ENCODE results near the gene ERCC8.
"Not testable (repeated sequence)": the region's sequence is repeated elsewhere in the genome, so short reads cannot be mapped to it uniquely, and the experiment has no call there.

The ERCC8 gene, protein sequence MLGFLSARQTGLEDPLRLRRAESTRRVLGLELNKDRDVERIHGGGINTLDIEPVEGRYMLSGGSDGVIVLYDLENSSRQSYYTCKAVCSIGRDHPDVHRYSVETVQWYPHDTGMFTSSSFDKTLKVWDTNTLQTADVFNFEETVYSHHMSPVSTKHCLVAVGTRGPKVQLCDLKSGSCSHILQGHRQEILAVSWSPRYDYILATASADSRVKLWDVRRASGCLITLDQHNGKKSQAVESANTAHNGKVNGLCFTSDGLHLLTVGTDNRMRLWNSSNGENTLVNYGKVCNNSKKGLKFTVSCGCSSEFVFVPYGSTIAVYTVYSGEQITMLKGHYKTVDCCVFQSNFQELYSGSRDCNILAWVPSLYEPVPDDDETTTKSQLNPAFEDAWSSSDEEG

DNA sequence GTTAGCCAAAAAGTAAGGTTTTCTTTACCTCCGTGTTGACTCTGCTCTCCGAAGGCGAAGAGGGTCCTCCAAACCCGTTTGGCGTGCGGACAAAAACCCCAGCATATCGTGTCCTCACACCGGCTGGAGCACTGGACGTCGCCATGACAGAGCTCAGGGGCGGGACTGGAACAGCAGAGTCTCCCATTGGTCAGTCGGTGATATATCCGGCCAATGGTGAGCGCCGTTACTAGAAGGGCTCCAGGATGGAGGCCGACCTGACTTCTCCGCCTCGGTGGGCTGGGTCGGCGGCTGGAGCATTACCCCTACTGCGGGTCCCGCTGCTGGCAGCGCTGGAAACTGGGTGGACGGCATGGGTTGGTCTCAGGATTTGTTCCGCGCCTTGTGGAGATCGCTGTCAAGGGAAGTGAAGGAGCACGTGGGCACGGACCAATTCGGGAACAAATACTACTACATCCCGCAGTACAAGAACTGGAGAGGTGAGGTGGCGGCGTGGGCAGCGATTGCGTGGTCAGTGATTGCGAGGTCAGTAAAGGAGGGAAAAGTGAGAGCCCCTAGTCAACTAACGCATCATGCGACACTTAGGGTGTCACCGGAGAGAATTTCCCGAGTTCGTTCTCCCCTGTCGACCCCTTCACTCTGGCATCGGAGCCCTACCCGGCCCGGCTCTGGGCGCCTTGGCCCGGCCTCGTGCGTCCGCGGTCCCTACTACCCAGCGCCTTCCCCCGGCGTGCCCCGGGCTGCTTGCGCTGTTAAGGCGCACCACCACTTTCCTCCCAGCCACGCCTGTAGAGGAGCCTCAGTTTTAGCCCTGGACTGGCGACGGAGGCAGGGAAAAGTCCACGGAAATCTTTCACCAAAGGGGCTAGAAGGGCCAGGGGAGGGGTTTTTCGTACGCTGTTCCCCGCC, at the start of gene ERCC8, which contains the start of gene NDUFAF2:
ERCC8 (minus strand) TSS at position 167 of the 909 bp plus-strand sequence; CDS start at position 105, 62 bp downstream.
NDUFAF2 (plus strand) TSS at position 302 of the 909 bp plus-strand sequence; CDS start at position 353, 51 bp downstream.
- Histone ChIP-seq H3K27ac (no peak within 1 kb of the TSS), H3K4me3 (peak within 1 kb of the TSS; percentile 91), H3K9ac (ENCODE audit: insufficient read length) (peak within 1 kb of the TSS; percentile 72), H3K36me3 (ENCODE audit: insufficient read depth, low read length) (peaks cover 16% of the 10 kb centered on the region), H3K9me3 (ENCODE audit: low read depth, low read length) (peaks cover 5% of the 10 kb centered on the region; the same call in 1 of the 2 replicates)
- TF ChIP-seq EZH2 (IDR thresholded peaks at IDR 0.05) (no peak), POLR2AphosphoS5 (IDR thresholded peaks at IDR 0.05; ENCODE audit: borderline replicate concordance, low read depth, low read length) (peak; percentile 79)
- DNase-seq (ENCODE audit: low read depth, low spot score) = no peak

DNA sequence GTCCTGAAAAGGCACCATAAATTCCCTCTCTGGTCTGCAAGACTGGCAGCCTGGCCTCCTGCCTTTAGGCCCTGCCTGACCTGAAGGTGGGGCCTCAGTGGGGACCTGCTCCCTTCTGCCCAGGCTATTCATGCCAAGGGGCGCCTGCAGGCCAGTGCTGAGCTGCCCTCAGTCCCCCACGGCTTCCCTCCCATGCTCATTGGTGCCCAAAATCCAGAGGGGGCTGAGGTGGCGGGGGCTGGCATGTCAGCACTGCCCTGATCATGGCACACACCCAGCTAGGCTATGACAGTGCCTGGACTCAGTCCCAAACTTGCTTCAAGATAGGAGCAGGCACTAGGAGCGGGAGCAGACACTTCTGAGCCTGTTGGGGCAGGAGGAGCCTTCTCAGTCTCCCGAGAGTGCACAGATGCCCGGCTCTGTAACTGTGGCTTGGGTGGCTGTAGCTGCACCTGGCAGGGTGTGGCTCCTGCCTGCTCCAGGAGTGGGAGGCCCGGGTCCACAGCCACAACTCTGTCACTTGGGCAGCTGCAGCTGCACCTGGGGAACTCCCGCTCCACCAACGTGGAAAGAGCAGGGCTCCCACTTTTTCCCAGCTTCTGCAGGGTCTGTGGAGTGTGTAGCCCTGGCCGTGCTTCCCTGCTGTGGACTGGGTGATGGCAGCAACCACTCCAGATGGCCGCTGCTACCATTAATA, 49.2 kb upstream of the ERCC8 start:
- peaks cover 7% of the 10 kb centered on the region; the same call in 1 of the 2 replicates for H3K9me3 ChIP-seq (ENCODE audit: low read depth, low read length)
- DNase-seq (ENCODE audit: low read depth, low spot score) = no peak
- no peak overlapping the region for H3K9ac ChIP-seq (ENCODE audit: insufficient read length)
- TF ChIP-seq EZH2 (IDR thresholded peaks at IDR 0.05) = no peak
- no peak for TF ChIP-seq POLR2AphosphoS5 (IDR thresholded peaks at IDR 0.05; ENCODE audit: borderline replicate concordance, low read depth, low read length)
- no peak for TF ChIP-seq FOXP2 (optimal IDR thresholded peaks at IDR 0.05; ENCODE audit: control extremely low read depth, extremely low read length, insufficient read depth)
- no peak overlapping the region for H3K27ac ChIP-seq
- H3K4me3 ChIP-seq = no peak overlapping the region
- H3K36me3 ChIP-seq (ENCODE audit: insufficient read depth, low read length) = no peaks in the 10 kb centered on the region; the same call in 1 of the 2 replicates

DNA sequence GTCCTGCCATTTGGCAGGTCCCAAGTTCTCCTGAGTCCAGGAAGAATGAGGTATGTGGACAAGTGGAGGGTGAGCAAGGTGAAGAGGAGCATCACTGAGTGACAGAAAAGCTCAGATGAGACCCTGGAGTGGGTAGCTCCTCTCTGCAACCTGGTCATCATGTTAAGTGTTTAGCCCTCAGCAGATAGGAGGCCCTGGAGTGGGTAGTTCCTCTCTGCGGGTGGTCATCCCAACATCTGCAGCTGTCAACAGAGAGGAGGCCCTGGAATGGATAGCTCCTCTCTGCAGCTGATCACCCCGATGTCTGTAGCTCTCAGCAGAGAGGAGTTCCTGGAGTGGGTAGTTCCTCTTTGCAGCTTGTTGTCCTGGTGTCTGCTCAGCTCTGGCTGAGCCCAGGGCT, 48.6 kb upstream of the ERCC8 start:
- DNase-seq (ENCODE audit: low read depth, low spot score) = no peak
- TF ChIP-seq FOXP2 (optimal IDR thresholded peaks at IDR 0.05; ENCODE audit: control extremely low read depth, extremely low read length, insufficient read depth) (no peak), EZH2 (IDR thresholded peaks at IDR 0.05) (no peak), POLR2AphosphoS5 (IDR thresholded peaks at IDR 0.05; ENCODE audit: borderline replicate concordance, low read depth, low read length) (no peak)
- H3K9me3 ChIP-seq (ENCODE audit: low read depth, low read length) = peaks cover 7% of the 10 kb centered on the region; the same call in 1 of the 2 replicates
- H3K4me3 ChIP-seq = no peak overlapping the region
- H3K36me3 ChIP-seq (ENCODE audit: insufficient read depth, low read length) = no peaks in the 10 kb centered on the region; the same call in 1 of the 2 replicates
- no peak overlapping the region for H3K9ac ChIP-seq (ENCODE audit: insufficient read length)
- no peak overlapping the region for H3K27ac ChIP-seq

DNA sequence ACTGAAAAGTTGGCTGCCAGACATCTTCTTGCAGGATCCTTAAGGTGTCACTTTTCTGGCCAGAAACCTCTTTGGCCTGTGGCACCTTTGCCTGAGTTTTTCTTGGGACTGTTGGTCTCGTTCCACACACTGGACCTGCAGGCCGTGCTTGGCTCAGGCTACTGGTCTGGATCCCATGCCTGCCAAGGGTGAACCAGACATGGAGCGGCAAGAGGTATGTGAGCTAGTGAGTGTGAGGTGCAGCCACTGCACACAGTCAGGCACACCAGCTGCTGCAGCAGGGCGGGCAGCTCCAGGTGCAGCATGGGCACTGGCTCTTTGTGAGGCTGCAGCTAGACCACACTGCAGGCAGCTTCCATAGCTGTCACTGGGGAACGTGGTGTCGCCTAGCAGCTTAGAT, 48.0 kb upstream of the ERCC8 start:
- TF ChIP-seq EZH2 (IDR thresholded peaks at IDR 0.05) (no peak), FOXP2 (optimal IDR thresholded peaks at IDR 0.05; ENCODE audit: control extremely low read depth, extremely low read length, insufficient read depth) (no peak), POLR2AphosphoS5 (IDR thresholded peaks at IDR 0.05; ENCODE audit: borderline replicate concordance, low read depth, low read length) (no peak)
- Histone ChIP-seq H3K36me3 (ENCODE audit: insufficient read depth, low read length) (no peaks in the 10 kb centered on the region; the same call in 1 of the 2 replicates), H3K9ac (ENCODE audit: insufficient read length) (no peak overlapping the region), H3K27ac (no peak overlapping the region), H3K9me3 (ENCODE audit: low read depth, low read length) (peaks cover 7% of the 10 kb centered on the region; the same call in 1 of the 2 replicates), H3K4me3 (no peak overlapping the region)
- no peak for DNase-seq (ENCODE audit: low read depth, low spot score)

DNA sequence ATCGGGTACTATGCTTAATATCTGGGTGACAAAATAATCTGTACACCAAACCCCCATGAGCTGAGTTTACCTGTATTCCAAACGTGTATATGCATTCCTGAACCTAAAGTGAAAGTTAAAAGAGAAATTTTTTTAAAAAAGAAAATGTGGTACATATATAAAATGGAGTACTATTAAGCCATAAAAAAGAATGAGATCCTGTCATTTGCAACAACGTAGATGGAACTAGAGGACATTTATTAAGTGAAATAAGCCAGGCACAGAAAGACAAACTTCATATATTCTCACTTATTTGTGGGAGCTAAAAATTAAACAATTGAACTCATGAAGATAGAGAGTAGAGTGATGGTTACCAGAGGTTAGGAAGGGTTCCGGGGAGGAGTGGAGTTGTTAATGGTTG, 44.9 kb upstream of the ERCC8 start:
- no peak overlapping the region for H3K27ac ChIP-seq
- peaks cover 12% of the 10 kb centered on the region; the same call in 1 of the 2 replicates for H3K9me3 ChIP-seq (ENCODE audit: low read depth, low read length)
- H3K36me3 ChIP-seq (ENCODE audit: insufficient read depth, low read length) = peaks cover 4% of the 10 kb centered on the region; the same call in 1 of the 2 replicates
- DNase-seq (ENCODE audit: low read depth, low spot score) = no peak
- H3K9ac ChIP-seq (ENCODE audit: insufficient read length) = no peak overlapping the region
- TF ChIP-seq POLR2AphosphoS5 (IDR thresholded peaks at IDR 0.05; ENCODE audit: borderline replicate concordance, low read depth, low read length) (no peak), EZH2 (IDR thresholded peaks at IDR 0.05) (no peak), FOXP2 (optimal IDR thresholded peaks at IDR 0.05; ENCODE audit: control extremely low read depth, extremely low read length, insufficient read depth) (no peak)
- H3K4me3 ChIP-seq = no peak overlapping the region

DNA sequence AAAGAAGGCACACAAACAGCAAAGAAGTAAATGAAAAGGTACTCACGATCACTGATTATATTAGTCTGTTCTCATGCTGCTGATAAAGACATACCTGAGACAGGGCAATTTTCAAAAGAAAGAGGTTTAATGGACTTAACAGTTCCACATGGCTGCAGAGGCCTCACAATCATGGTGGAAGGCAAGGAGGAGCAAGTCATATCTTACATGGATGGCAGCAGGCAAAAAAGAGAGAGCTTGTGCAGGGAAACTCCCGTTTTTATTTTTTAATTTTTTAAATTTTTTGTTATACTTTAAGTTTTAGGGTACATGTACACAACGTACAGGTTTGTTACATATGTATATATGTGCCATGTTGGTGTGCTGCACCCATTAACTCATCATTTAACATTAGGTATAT, 37.3 kb upstream of the ERCC8 start:
- not testable (repeated sequence) for H3K27ac ChIP-seq; H3K36me3 ChIP-seq (ENCODE audit: insufficient read depth, low read length); H3K4me3 ChIP-seq; H3K9me3 ChIP-seq (ENCODE audit: low read depth, low read length); H3K9ac ChIP-seq (ENCODE audit: insufficient read length); DNase-seq (ENCODE audit: low read depth, low spot score)

DNA sequence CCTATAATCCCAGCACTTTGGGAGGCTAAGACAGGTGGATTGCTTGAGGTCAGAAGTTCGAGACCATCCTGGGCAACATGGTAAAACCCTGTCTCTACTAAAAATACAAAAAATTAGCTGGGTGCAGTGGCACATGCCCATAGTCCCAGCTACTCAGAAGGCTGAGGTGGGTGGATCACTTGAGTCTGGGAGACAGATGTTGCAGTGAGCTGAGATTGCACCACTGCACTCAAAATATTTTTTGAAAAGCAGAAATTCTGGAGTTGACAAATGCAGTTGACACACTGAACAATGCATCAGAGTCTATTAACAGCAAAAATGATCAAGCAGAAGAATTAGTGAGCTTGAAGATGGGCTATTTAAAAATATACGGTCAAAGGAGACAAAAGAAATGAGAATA, 35.6 kb upstream of the ERCC8 start:
- TF ChIP-seq EZH2 (IDR thresholded peaks at IDR 0.05) (no peak), POLR2AphosphoS5 (IDR thresholded peaks at IDR 0.05; ENCODE audit: borderline replicate concordance, low read depth, low read length) (no peak), FOXP2 (optimal IDR thresholded peaks at IDR 0.05; ENCODE audit: control extremely low read depth, extremely low read length, insufficient read depth) (no peak)
- no peak overlapping the region for H3K4me3 ChIP-seq
- H3K9ac ChIP-seq (ENCODE audit: insufficient read length) = no peak overlapping the region
- no peak overlapping the region for H3K27ac ChIP-seq
- H3K36me3 ChIP-seq (ENCODE audit: insufficient read depth, low read length) = no peaks in the 10 kb centered on the region
- DNase-seq (ENCODE audit: low read depth, low spot score) = no peak
- peaks cover under 1% of the 10 kb centered on the region; the same call in 1 of the 2 replicates for H3K9me3 ChIP-seq (ENCODE audit: low read depth, low read length)

- H3K9ac ChIP-seq (ENCODE audit: insufficient read length) = no peak overlapping the region
- H3K36me3 ChIP-seq (ENCODE audit: insufficient read depth, low read length) = no peaks in the 10 kb centered on the region
- H3K27ac ChIP-seq = no peak overlapping the region
- no peak for TF ChIP-seq FOXP2 (optimal IDR thresholded peaks at IDR 0.05; ENCODE audit: control extremely low read depth, extremely low read length, insufficient read depth)
- no peak for TF ChIP-seq POLR2AphosphoS5 (IDR thresholded peaks at IDR 0.05; ENCODE audit: borderline replicate concordance, low read depth, low read length)
- no peak for TF ChIP-seq EZH2 (IDR thresholded peaks at IDR 0.05)
- no peak for DNase-seq (ENCODE audit: low read depth, low spot score)
- no peaks in the 10 kb centered on the region for H3K9me3 ChIP-seq (ENCODE audit: low read depth, low read length)
- no peak overlapping the region for H3K4me3 ChIP-seq
These were observed 34.1 kb upstream of the ERCC8 start for GRCh38 chr5:60978968-60979367.
